T-helper 17 cell (primary cell): ENCODE data around the gene FHL2. TPM values are rescaled to one million over a fixed set of nuclear protein-coding genes. Genes with fewer than 3 reads are reported as not detected.

Experiments
- total RNA-seq, 4 donors: library from RNA in 2 of 4; stranded (reverse) in 2 of 4; gene quantifications; one replicate each; pipeline ENCODE4 v1.2.3 and lab custom pipeline; 2022 to 2026

FHL2 gene
- total RNA-seq, 2 donors from 2014 or later, result 0.65 to 8.9 TPM

Other genes with a start within 250 kb of the FHL2 start
- gene GPR45, start 157.3 kb downstream of the FHL2 start, total RNA-seq, result not detected
- gene TGFBRAP1, start 69.3 kb downstream of the FHL2 start, total RNA-seq, result 10 to 100 TPM; 18.5 to 19.1 TPM
- 10 to 100 TPM; 18.1 to 21.5 TPM for gene C2orf49, start 61.5 kb downstream of the FHL2 start, total RNA-seq